ENCODE results near the gene SSTR4.
"Not testable (repeated sequence)": the region's sequence is repeated elsewhere in the genome, so short reads cannot be mapped to it uniquely, and the experiment has no call there.

Gene SSTR4

GRCh38 chr20:23018941-23019340, 16.2 kb upstream of the SSTR4 start:
- DNase-seq: no peak

- peak; percentile 1 for DNase-seq
These were observed 15.7 kb upstream of the SSTR4 start for GRCh38 chr20:23019403-23019802.

GRCh38 chr20:23020230-23021018, 14.7 kb upstream of the SSTR4 start:
- DNase-seq: no peak

- DNase-seq: no peak
These were observed 13.6 kb upstream of the SSTR4 start for GRCh38 chr20:23021541-23021940.

GRCh38 chr20:23021951-23022350, 13.2 kb upstream of the SSTR4 start:
- no peak for DNase-seq

- DNase-seq: no peak
These were observed 12.3 kb upstream of the SSTR4 start for GRCh38 chr20:23022849-23023248.

- no peak for DNase-seq
These were observed 11.4 kb upstream of the SSTR4 start for GRCh38 chr20:23023621-23024177.

- no peak for DNase-seq
These were observed 10.4 kb upstream of the SSTR4 start for GRCh38 chr20:23024701-23025100.

GRCh38 chr20:23025503-23025902, 9.6 kb upstream of the SSTR4 start:
- not testable (repeated sequence) for DNase-seq

GRCh38 chr20:23027721-23028120, 7.4 kb upstream of the SSTR4 start:
- no peak for DNase-seq

- DNase-seq: no peak
These were observed 6.7 kb upstream of the SSTR4 start for GRCh38 chr20:23028392-23028791.

- no peak for DNase-seq
These were observed 5.8 kb upstream of the SSTR4 start for GRCh38 chr20:23029324-23029723.

- no peak for DNase-seq
These were observed 3.8 kb upstream of the SSTR4 start for GRCh38 chr20:23031346-23031745.

GRCh38 chr20:23032056-23032749, 2.9 kb upstream of the SSTR4 start:
- DNase-seq: peak; percentile 5

- DNase-seq: no peak
These were observed 2.4 kb upstream of the SSTR4 start for GRCh38 chr20:23032750-23033078.

- DNase-seq: no peak
These were observed 1.2 kb upstream of the SSTR4 start for GRCh38 chr20:23033918-23034317.

- DNase-seq: no peak
These were observed 619 bp downstream of the SSTR4 start for GRCh38 chr20:23035731-23036130.

- no peak for DNase-seq
These were observed 1.3 kb downstream of the SSTR4 start for GRCh38 chr20:23036371-23036770.

- DNase-seq: no peak
These were observed 1.9 kb downstream of the SSTR4 start for GRCh38 chr20:23037017-23037481.

- DNase-seq: no peak
These were observed 4.2 kb downstream of the SSTR4 start for GRCh38 chr20:23039136-23039875.

- DNase-seq: no peak
These were observed 4.9 kb downstream of the SSTR4 start for GRCh38 chr20:23039885-23040508.

GRCh38 chr20:23042270-23042669, 7.2 kb downstream of the SSTR4 start:
- no peak for DNase-seq

- no peak for DNase-seq
These were observed 8.3 kb downstream of the SSTR4 start for GRCh38 chr20:23043376-23043775.

All from DMS79 treated with DMSO at 0.1 percent for 48 hours (cell line).